Fibroblast of gingiva (primary cell): ENCODE results near the gene LRRFIP1.
"Not testable (repeated sequence)": the region's sequence is repeated elsewhere in the genome, so short reads cannot be mapped to it uniquely, and the experiment has no call there.

ENCODE experiments used
- DNase-seq: peaks from one replicate; pipeline ENCODE4 v3.0.0-alpha.2; 2011; ENCODE audit warnings: low read depth

The LRRFIP1 gene

DNA sequence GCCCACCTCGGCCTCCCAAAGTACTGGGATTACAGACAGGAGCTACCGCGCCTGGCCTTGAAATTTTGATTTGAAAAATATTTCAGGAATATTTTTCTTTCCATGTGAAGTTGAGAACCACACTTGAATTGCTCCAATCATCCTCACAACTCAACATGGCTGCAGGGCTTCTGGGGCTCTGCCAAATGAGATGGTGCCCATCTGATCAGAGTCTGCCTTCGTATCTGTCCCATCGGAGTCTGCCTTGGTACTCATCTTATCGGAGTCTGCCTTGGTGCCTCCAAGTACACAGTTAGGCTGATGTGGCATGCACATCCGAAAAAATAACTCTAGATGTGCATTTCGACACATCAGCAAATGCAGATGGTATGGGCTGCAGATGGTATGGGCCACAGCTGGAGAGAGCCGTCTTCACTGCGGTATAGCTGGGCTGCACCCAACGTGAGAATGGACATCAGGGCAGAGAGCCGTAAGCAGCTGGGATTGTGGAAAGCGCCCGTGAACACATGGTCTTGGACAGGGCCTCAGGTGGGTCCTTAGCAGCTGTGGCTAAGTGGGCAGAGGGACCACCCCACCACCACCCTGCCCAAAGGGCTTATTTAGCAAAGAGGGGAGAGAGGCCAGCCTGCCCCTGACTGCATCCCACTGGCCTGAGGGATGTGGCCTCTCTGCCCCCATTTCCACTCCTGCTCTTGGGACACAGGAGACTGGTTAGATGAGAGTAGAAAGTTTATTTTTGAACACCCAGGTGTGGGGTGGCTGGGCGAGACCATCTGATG, 119.1 kb downstream of the LRRFIP1 start:
- DNase-seq, result no peak

GRCh38 chr2:237747189-237747588, 119.8 kb downstream of the LRRFIP1 start:
- no peak for DNase-seq

- no peak for DNase-seq
These were observed 121.6 kb downstream of the LRRFIP1 start for GRCh38 chr2:237749002-237749401.

DNA sequence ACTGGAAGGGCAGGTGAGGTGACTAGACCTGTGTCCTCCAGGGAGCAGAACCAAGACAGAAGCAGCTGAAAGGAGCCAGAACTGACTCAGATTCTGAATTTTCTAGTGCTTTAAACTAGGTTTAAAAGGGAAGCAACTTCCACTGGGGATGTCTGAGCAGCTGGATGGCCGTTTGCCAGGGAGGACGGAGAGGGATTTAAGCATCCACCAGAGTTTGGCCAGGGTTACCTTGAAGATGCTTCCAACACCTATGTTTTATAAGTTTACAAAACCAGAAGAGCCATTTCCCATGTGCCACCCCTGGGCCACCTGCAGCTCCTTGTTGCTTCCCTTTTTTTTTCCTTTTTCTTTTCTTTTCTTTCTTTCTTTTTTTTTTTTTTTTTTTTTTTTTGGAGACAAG, 122.6 kb downstream of the LRRFIP1 start:
- no peak for DNase-seq

DNA sequence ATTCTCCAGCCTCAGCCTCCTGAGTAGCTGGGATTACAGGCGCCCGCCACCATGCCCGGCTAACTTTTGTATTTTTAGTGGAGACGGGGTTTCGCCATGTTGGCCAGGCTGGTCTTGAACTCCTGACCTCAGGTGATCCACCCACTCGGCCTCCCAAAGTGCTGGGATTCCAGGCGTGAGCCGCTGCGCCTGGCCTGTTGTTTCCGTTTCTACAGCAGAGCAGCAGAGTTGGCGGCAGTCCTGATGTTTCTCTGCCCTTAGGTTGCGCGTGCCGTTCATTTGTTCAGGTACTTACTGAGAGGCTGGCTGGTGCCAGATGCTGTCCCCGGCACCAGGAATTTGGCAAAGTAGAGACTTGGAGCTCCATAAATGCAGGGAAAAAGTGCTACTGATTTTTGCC, 123.1 kb downstream of the LRRFIP1 start:
- not testable (repeated sequence) for DNase-seq

DNA sequence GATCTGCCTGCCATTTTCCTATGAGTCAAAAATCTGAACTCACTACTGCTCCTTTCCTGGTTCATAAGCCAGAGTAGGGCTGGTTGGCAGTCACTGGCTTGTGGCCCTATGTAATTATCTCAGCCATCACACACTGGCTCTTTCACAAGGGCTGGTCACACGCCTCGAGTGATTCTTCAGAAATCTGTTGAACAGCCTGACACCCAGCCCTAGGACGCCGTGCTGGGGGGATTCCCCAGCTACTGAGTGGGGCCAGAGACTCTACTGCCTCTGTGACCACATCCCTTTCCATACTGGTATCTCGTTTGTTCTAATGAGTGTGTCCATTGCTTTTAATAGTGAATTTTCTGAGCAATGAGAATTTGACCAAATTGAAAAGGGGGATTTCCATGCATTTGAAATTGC, 125.4 kb downstream of the LRRFIP1 start:
- no peak for DNase-seq

- no peak for DNase-seq
These were observed 126.8 kb downstream of the LRRFIP1 start for GRCh38 chr2:237754182-237754581.

DNA sequence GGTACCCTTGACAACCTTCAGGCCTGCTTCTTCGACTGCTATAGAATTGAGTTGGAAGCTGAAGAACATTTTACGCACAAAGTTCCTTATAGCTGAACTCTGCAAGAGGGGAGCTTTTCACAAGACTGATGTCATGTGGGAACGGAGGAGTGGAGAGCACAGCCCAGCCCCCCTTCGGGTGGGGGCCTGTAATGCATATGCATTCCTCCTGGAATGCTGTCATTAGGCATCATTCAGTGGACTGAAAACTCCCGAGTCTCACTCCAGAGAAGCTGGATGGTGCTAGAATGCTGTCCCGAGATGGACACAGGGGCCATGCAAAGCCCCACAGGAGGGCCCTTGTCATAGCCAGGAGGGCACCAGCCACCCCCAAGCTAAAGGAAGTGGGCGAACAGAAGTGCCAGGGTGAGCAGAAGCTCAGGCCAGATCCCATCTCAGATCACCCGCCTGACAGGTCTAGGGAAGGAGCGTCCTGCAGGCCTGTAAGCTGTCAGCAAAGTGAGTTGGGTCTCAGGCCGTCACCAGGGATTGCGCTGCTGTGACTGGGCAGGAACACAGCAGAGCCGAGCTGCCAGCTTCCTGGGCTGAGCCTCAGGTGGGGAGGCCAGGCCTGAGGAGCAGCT, 127.3 kb downstream of the LRRFIP1 start:
- DNase-seq, result no peak

- DNase-seq, result no peak
These were observed 130.2 kb downstream of the LRRFIP1 start for GRCh38 chr2:237757616-237758015.

GRCh38 chr2:237758185-237758584, 130.8 kb downstream of the LRRFIP1 start:
- DNase-seq, result no peak

GRCh38 chr2:237759176-237759575, 131.8 kb downstream of the LRRFIP1 start:
- no peak for DNase-seq

- DNase-seq, result no peak
These were observed 133.4 kb downstream of the LRRFIP1 start for GRCh38 chr2:237760506-237761502.

DNA sequence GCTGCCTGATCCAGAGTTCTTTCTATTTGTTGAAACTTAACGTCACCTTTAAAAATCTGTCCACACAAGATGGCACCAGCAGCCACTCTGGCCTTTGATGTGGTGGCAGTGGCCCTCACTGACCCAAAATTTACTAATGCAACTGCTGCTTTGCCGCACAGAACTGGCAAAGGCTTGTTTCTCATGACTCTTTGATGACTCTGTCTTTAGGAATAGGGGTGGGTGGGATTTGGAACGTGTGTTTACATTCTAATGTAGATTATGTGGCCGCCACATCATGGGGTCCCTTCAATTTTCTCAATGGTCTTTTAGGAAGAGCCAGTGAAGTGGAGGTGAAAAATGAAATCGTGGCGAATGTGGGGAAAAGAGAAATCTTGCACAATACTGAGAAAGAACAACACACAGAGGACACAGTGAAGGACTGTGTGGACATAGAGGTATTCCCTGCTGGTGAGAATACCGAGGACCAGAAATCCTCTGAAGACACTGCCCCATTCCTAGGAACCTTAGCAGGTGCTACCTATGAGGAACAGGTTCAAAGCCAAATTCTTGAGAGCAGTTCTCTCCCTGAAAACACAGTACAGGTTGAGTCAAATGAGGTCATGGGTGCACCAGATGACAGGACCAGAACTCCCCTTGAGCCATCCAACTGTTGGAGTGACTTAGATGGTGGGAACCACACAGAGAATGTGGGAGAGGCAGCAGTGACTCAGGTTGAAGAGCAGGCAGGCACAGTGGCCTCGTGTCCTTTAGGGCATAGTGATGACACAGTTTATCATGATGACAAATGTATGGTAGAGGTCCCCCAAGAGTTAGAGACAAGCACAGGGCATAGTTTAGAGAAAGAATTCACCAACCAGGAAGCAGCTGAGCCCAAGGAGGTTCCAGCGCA, 135.2 kb downstream of the LRRFIP1 start:
- not testable (repeated sequence) for DNase-seq

- DNase-seq, result no peak
These were observed 136.4 kb downstream of the LRRFIP1 start for GRCh38 chr2:237763812-237764211.

DNA sequence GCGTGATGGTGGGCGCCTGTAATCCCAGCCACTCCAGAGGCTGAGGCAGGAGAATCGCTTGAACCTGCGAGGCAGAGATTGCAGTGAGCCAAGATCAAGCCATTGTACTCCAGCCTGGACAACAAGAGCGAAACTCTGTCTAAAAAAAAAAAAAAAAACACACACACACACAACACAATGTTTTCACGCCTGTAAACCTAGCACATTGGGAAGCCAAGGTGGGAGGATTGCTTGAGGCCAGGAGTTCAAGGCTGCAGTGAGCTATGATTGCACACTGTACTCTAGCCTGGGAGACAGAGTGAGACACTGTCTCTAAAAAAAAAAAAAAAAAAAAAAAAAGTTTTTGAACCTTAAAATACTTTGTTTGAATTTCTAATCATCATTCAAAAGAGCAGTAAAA, 137.7 kb downstream of the LRRFIP1 start:
- not testable (repeated sequence) for DNase-seq

- DNase-seq, result no peak
These were observed 138.5 kb downstream of the LRRFIP1 start for GRCh38 chr2:237765875-237766274.

GRCh38 chr2:237766340-237766739, 139.0 kb downstream of the LRRFIP1 start:
- DNase-seq, result no peak

DNA sequence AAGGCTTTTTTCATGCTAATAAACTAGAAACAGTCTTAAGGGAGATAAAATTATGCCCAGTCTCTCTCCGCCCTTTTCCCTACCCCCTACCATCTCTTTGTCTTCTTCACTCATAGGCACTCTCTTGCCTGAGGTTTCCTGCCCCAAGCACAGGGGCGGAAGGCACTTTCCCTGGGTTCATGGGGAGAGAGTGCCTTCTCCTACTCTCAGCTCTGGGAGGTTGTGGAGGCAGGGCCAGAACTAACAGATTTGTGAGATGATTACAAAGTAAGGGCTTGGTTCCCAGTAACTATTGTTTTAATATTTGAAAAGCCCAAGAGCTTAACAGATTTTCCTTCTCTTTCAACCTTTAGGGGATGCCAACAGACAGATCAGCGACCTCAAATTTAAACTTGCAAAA, 145.1 kb downstream of the LRRFIP1 start:
- DNase-seq, result no peak

GRCh38 chr2:237773826-237774225, 146.4 kb downstream of the LRRFIP1 start:
- no peak for DNase-seq

DNA sequence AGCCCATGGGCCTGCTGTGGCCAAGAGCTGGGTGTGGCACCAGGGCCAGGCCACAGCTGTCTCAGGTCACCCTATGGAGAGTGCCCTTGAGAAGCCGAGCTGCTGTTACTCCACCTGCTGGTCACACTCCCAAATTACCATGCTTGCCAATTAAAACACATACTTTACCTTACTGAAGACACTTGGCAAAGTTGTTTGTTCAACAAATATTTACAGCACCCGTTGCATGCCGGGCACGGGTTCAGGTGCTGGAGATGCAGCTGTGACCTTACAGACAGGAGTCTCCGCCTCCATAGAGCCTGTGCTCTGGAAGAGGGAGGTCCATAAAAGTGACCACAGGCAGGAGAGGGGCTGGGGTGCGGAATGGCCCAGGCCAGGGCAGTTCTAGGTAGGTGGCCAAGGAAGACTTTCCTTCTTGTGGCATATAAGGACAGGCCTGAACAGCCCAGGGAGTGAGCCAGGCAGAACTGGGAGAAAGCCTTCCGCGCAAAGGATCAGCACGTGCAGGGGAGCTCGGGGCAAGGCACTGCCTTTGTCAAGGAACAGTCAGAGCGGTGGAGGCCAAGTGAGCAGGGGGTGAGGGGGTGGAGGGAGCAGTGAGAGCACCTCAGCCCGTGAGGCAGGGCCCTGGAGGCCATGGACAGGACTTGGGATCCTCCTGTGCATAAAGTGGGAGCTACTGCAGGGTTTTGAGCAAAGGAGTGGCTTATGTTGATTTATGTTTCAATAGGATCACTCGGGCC, 147.6 kb downstream of the LRRFIP1 start:
- DNase-seq, result peak; percentile 30

- no peak for DNase-seq
These were observed 152.1 kb downstream of the LRRFIP1 start for GRCh38 chr2:237779521-237779920.
